LoVo (cell line): ENCODE data around the gene TRIM66.
"Not testable (repeated sequence)": the region's sequence is repeated elsewhere in the genome, so short reads cannot be mapped to it uniquely, and the experiment has no call there.

Experiments used
- DNase-seq: peaks from one replicate; pipeline ENCODE4 v3.0.0-alpha.2; 2016; ENCODE audit warnings: low spot score

The TRIM66 gene

GRCh38 chr11:8690374-8691342 lies 8.2 kb upstream of the TRIM66 start:
- DNase-seq: no peak

GRCh38 chr11:8689726-8690255 lies 7.3 kb upstream of the TRIM66 start:
- DNase-seq: no peak

- DNase-seq: peak; percentile 97
These were observed 6.2 kb upstream of the TRIM66 start for GRCh38 chr11:8688414-8689362.

- no peak for DNase-seq
These were observed 3.9 kb upstream of the TRIM66 start for GRCh38 chr11:8686325-8686724.

GRCh38 chr11:8685820-8686219 lies 3.4 kb upstream of the TRIM66 start:
- no peak for DNase-seq

- DNase-seq: no peak
These were observed 2.8 kb upstream of the TRIM66 start for GRCh38 chr11:8685306-8685705.

GRCh38 chr11:8684600-8685290 lies 2.3 kb upstream of the TRIM66 start:
- DNase-seq: no peak

- no peak for DNase-seq
These were observed 796 bp upstream of the TRIM66 start for GRCh38 chr11:8683115-8683807.

- DNase-seq: no peak
These were observed 595 bp downstream of the TRIM66 start for GRCh38 chr11:8681837-8682302.

- no peak for DNase-seq
These were observed 3.5 kb downstream of the TRIM66 start for GRCh38 chr11:8679006-8679405.

- DNase-seq: no peak
These were observed 6.0 kb downstream of the TRIM66 start for GRCh38 chr11:8676458-8676857.

- DNase-seq: no peak
These were observed 7.6 kb downstream of the TRIM66 start for GRCh38 chr11:8674859-8675258.

GRCh38 chr11:8672346-8672745 lies 10.1 kb downstream of the TRIM66 start:
- no peak for DNase-seq

- no peak for DNase-seq
These were observed 10.8 kb downstream of the TRIM66 start for GRCh38 chr11:8671651-8672062.

GRCh38 chr11:8671193-8671612 lies 11.3 kb downstream of the TRIM66 start:
- no peak for DNase-seq

GRCh38 chr11:8670081-8670480 lies 12.4 kb downstream of the TRIM66 start:
- not testable (repeated sequence) for DNase-seq

GRCh38 chr11:8665222-8665621 lies 17.2 kb downstream of the TRIM66 start:
- DNase-seq: no peak

- DNase-seq: no peak
These were observed 21.3 kb downstream of the TRIM66 start for GRCh38 chr11:8661001-8661795.

GRCh38 chr11:8658321-8659057 lies 24.0 kb downstream of the TRIM66 start:
- no peak for DNase-seq
